GM21528 (cell line): ENCODE data around the gene CELF4.
"Not testable (repeated sequence)": the region's sequence is repeated elsewhere in the genome, so short reads cannot be mapped to it uniquely, and the experiment has no call there.

Experiments
- ATAC-seq: cut with Tn5 transposase; IDR thresholded peaks from one replicate; pipeline ENCODE4 v1.9.1; 2021; ENCODE audit warnings: mild to moderate bottlenecking, moderate library complexity; ENCODE audit not compliant: unreplicated experiment, low FRiP score

The CELF4 gene

DNA sequence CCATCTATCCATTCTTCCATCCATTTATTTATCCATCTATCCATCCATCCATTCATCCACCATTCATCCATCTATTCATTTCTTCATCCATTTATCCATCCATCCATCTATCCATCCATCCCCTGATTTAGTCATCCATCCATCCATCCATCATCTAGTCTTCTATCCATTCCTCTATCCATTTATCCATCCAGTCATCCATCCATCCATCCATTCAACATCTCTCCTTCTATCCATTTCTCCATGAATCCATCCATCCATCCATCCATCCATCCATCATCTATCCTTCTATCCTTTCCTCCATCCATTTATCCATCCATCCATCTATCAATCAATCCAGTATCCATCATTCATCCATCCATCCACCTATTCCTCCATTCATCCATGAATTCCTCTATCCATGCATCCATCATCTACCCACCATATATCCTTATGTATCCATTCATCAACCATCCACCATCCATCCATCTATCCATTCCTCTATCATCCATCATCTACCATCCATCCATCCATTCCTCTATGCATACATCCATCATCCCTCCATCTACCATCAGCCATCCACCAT is 185.0 kb downstream of the CELF4 start:
- no peak for ATAC-seq

GRCh38 chr18:37378336-37379010 is 187.1 kb downstream of the CELF4 start:
- ATAC-seq: no peak

- no peak for ATAC-seq
These were observed 190.4 kb downstream of the CELF4 start for GRCh38 chr18:37375181-37375580.

- no peak for ATAC-seq
These were observed 197.3 kb downstream of the CELF4 start for GRCh38 chr18:37368110-37368954.

GRCh38 chr18:37364237-37364636 is 201.4 kb downstream of the CELF4 start:
- ATAC-seq: no peak

DNA sequence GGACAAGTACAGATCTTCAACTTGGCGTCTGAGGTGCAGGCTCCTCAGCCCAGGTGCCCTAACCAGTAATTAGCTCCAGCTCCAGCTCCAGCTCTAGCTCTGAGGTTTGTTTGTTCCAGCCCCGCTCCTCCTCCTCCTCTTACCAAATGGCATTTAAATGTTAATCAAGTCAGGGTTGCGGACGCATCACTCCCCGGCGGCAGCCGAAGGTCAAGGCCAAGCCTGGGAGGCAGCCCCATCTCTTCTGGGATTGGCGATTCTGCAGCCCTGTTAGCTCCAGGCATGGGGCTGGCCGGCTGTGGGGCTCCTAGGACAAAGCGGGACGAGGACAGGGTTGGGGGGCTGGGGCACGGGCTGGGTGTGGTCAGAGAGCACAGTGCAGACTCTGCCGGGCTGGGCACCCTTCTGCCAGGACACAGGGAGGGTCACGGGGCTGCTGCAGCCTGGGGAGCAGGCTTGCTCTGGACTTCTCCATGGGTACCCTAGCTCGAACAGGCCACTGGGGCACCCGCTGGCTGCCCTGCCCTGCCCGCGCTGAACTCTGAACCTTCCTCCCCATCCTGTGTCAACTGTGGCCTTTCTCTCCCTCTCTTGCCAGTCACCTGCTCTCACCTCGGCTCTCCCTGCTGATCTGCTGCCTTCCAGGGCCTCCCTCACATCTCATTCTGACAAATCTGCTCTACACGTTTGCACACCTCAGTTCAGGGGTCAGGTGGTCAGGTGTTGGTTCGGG is 203.3 kb downstream of the CELF4 start:
- no peak for ATAC-seq

DNA sequence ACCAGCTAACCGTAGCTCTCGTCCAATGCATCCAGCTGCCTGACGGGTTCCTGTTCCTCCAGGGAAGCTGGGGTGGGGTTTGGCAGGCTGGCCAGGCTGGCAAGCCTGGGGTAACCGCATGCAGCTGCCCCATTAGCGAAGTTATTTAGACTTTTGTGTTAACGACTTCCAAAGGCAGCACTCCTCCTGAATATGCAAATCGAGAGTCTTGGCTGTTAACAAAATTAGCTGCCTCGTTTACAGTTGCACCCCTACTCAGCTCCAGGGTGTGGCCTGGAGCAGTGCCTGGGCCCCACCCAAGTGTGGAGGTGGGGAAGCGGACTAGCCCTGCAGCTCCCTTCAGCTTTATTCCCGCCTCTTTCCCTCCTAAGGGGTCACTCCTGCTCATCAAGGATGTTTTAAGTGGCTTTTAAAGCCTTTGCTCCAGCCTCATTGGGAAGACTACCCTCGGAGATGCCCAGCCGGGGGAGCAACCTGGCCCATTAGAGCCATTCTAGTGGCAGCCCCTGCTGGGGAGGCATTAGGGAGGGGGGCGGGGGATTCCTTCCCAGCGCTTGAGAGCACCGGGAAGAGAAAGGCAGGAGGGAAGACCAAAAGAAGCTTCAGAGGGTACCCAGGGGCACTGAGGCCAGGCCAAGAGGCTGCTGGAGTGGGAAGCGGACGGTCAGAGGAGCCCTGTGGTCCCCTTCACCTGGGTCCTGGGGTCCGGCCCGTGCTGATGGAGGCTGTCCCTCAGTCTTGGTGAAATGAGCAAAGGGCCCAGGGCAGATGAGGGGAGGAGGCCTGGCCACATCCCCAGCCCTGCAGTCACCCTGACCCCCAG is 204.1 kb downstream of the CELF4 start:
- ATAC-seq: no peak

DNA sequence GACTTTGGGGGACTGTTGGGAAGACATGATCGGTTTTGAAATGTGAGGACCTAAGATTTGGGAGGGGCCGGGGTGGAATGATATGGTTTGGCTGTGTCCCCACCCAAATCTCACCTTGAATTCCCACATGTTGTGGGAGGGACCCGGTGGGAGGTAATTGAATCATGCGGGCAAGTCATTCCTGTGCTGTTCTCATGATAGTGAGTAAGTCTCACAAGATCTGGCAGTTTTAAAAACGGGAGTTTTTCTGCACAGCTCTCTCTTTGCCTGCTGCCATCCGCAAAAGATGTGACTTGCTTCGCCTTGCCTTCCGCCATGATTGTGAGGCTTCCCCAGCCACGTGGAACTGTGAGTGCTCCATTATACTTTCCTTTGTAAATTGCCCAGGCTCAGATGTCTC is 207.5 kb downstream of the CELF4 start:
- ATAC-seq: not testable (repeated sequence)

GRCh38 chr18:37355772-37356171 is 209.8 kb downstream of the CELF4 start:
- ATAC-seq: no peak

GRCh38 chr18:37351110-37351509 is 214.5 kb downstream of the CELF4 start:
- no peak for ATAC-seq

DNA sequence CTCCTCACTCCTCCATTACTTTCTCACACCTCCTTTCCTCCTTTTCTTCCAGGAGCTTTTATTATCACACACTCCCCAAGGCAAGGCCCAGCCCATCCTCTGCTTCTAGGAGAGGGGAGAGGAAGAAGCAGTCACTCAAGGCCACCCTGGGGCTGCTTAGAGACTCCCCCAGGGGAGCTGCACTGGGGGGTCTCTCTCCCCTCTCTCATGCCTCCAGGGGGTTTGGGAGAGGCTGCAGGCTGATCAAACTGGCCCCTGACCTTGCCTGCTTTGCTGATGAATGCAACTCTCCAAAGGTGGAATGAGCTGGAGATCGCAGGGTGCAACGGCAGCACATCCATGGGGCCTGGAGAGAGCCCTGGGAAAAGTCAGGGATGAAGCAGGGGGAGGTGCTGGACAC is 216.9 kb downstream of the CELF4 start:
- no peak for ATAC-seq

DNA sequence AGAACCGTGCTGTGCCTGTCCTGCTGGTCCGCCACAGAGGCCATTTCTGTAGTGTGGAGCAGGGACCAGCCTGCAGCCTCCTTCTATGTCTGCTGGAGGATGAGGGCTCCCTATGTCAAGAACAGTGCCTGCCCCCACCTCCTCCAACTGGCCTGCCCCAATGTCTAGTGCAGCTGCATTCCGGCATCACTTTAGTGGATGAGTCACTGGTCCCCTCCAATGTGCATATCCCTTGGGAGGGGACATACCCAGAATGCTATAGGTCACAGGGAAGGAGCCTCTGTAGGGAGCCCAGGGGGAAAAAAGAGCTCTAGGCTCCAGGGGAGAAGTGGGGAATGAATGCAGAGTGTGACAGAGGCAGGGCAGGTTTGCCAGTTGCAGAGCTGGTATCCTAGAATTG is 219.6 kb downstream of the CELF4 start:
- no peak for ATAC-seq

DNA sequence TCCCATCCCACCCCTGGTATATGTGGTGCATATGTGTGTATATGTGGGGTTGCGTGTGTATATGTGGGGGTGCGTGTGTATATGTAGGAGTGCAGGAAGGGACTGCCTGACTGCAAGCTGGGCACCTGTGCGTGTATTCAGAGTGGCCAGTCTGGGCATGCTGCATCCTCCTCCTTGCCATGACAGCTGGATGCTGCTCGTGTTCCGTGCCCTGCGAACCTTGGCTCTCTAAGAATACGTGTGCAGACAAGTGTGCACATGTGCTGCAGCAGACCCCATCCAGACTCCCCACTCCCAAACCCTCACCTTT is 222.1 kb downstream of the CELF4 start:
- ATAC-seq: peak; percentile 29

DNA sequence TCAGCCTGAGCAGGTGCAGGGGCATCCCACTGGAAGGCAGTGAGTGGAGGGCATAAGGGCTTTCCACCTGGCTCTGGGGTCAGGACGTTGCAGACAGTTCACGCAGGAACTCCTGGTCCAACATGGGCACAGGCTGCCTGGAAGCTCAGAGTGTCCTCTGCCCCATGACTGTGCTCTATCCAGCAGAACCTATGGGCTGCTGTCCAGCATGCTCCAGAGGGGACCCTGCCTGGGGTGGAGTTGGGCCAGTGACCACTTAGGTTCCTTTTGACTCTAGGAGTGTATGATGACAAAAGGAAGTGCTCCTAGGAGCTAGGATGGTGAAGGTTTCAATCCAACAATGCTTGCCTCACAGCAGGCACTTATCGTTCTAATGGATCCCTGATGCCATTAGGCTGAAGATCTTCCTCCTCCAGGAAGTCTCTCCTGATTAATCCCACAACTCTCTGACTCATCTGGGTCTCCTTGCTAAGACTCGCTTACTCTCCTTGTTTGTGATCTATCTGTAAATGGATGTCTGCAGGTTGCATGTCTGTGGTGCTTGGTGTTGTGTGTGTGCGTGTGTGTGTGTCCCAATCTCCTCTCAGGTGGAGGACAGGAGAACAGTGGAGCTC is 224.0 kb downstream of the CELF4 start:
- ATAC-seq: no peak

DNA sequence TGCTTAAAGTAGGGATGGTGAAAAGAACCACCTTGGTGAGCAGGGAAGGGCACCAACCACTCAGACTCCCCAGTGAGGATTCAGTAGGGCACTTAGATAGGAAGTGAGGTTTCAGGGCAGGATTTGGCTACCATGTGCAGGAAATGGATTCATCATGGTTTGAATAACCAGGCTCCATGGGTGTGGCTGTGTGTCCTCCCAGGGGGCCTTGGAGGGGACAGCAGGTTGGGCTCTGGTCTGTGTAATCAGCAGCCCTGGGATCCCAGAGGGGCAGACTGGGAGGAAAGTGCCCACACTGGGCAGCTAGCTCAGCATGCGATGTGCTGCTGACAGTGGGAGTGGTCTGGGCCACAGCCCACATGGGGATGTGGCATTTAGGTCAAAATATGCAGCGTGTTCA is 224.6 kb downstream of the CELF4 start:
- ATAC-seq: no peak

GRCh38 chr18:37339701-37340215 is 225.8 kb downstream of the CELF4 start:
- ATAC-seq: no peak

DNA sequence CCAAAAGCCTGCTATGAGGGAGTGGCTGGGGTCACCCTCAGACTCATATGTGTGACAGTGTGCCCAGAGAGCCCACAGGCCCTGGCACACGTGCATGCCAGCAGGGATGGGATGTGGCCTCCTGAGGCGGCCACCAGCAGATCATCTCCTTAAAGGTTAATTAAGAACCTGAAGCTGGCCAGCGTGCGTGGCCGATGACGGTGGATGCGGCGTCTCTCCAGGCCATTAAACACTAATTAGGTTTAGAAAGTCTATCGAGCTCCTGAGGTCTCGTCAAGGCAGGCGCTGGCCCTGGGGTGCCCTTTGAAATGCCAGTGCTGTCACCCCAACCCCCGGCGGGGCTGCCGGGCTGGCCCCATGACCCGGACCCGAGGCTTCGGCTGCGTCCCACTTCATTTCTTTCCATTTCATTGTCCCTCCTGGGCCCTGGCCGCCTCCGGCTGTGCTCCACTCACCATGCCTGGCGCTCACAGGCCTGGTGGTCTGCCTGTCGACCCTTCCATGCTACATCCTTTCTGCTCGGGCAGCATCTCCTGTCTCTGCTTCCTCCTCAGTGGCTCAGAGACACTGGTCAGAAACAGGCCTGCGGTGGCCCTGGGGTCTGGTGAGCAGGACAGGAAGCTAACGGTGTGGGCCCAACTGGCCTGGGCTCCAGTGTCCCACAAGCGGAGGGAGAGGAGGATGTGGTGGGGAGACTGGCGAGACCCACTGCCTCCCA is 228.9 kb downstream of the CELF4 start:
- no peak for ATAC-seq

GRCh38 chr18:37335409-37335736 is 230.2 kb downstream of the CELF4 start:
- ATAC-seq: no peak
